GM19238 (cell line): Measurements from ENCODE around the gene EML4.

Experiments
- DNase-seq: peaks from one replicate; pipeline ENCODE4 v3.0.0; 2011; ENCODE audit warnings: low spot score; ENCODE audit not compliant: insufficient read length

EML4 gene

GRCh38 chr2:42298996-42299754 is 130.0 kb downstream of the EML4 start:
- no peak for DNase-seq

- no peak for DNase-seq
These were observed 131.4 kb downstream of the EML4 start for GRCh38 chr2:42300527-42300926.

GRCh38 chr2:42303252-42303651 is 134.1 kb downstream of the EML4 start:
- no peak for DNase-seq

GRCh38 chr2:42304059-42304713 is 135.0 kb downstream of the EML4 start:
- DNase-seq, result no peak

- DNase-seq, result no peak
These were observed 138.0 kb downstream of the EML4 start for GRCh38 chr2:42307180-42307579.

- no peak for DNase-seq
These were observed 140.2 kb downstream of the EML4 start for GRCh38 chr2:42309366-42309765.

- DNase-seq, result no peak
These were observed 140.9 kb downstream of the EML4 start for GRCh38 chr2:42310007-42310515.

GRCh38 chr2:42312106-42312505 is 143.0 kb downstream of the EML4 start:
- no peak for DNase-seq

GRCh38 chr2:42314892-42315468 is 145.8 kb downstream of the EML4 start:
- no peak for DNase-seq

- no peak for DNase-seq
These were observed 146.8 kb downstream of the EML4 start for GRCh38 chr2:42315844-42316470.

GRCh38 chr2:42316910-42317309 is 147.8 kb downstream of the EML4 start:
- no peak for DNase-seq

GRCh38 chr2:42317486-42317885 is 148.3 kb downstream of the EML4 start:
- no peak for DNase-seq

- DNase-seq, result no peak
These were observed 148.8 kb downstream of the EML4 start for GRCh38 chr2:42317945-42318344.

- DNase-seq, result no peak
These were observed 150.1 kb downstream of the EML4 start for GRCh38 chr2:42319265-42319664.

GRCh38 chr2:42321452-42322064 is 152.4 kb downstream of the EML4 start:
- no peak for DNase-seq

GRCh38 chr2:42324244-42324643 is 155.1 kb downstream of the EML4 start:
- no peak for DNase-seq

- no peak for DNase-seq
These were observed 155.8 kb downstream of the EML4 start for GRCh38 chr2:42324949-42325348.

- DNase-seq, result no peak
These were observed 156.5 kb downstream of the EML4 start for GRCh38 chr2:42325609-42326008.

- DNase-seq, result no peak
These were observed 158.0 kb downstream of the EML4 start for GRCh38 chr2:42327125-42327524.

- DNase-seq, result no peak
These were observed 159.1 kb downstream of the EML4 start for GRCh38 chr2:42328148-42328833.

GRCh38 chr2:42328923-42329322 is 159.8 kb downstream of the EML4 start:
- DNase-seq, result no peak
